HepG2 (cell line): ENCODE data around the gene BAHD1. TPM values are rescaled to one million over a fixed set of nuclear protein-coding genes. Genes with fewer than 3 reads are reported as not detected.

Experiments used
- ATAC-seq: fragments of 200-7000 bp; cut with Tn5 transposase; 3 replicates; pipeline ENCODE4 v1.9.1; 2020; ENCODE audit warnings: mild to moderate bottlenecking, moderate library complexity
- BruUV-seq: library from RNA; stranded (reverse); fragments of 400-500 nt; replicated peaks from 2 replicates; lab custom pipeline; 2021; lab: Mats Ljungman, UMichigan
- CTCF ChIA-PET: fragments of 300-600 bp; formaldehyde crosslinking; extraction: SDS; loops from one replicate; lab custom pipeline; 2021; ENCODE audit warnings: low total read pairs, inconsistent platforms, low intra/inter-chr PET ratio; lab: Yijun Ruan, JAX
- POLR2A ChIA-PET: fragments of 350-600 bp; sonication (Branson Sonifier 250); formaldehyde crosslinking; loops from one replicate; lab custom pipeline; 2020; ENCODE audit warnings: antibody characterized with exemption, inconsistent platforms; lab: Yijun Ruan, JAX
- DNase-seq: peaks from one replicate; pipeline ENCODE4 v3.0.0-alpha.2; 2015; ENCODE audit warnings: low spot score
- FAIRE-seq: peaks from 3 replicates; lab custom pipeline; 2011; peaks lifted over from hg19 to GRCh38; lab: Jason Lieb, UNC
- H2AFZ ChIP-seq: one replicate; pipeline ENCODE4 v1.6.1; 2011; ENCODE audit warnings: low read length, inconsistent platforms
- H3K27ac ChIP-seq: fragments of 300-600 bp; 3 replicates; pipeline ENCODE4 v1.8.0; 2011; ENCODE audit warnings: mixed run types, mild to moderate bottlenecking, mixed read lengths, low read length, inconsistent platforms; ENCODE audit not compliant: insufficient read depth; ENCODE audit errors: extremely low read length
- H3K27me3 ChIP-seq, 2 experiments: fragments of 200-600 bp in 1 of 2; 2 replicates in 1 of 2; 3 replicates in 1 of 2; pipeline versions ENCODE4 v1.6.0 to v1.8.0; 2011; ENCODE audit warnings: low read length in 2 of 2, mild to moderate bottlenecking in 2 of 2, moderate library complexity in 2 of 2, inconsistent platforms in 1 of 2; ENCODE audit not compliant: insufficient read depth in 2 of 2, control insufficient read depth in 1 of 2
- H3K36me3 ChIP-seq, 2 experiments: fragments of 200-600 bp in 1 of 2; replicated peaks in 1 of 2; 2 replicates in 1 of 2; 3 replicates in 1 of 2; pipeline versions ENCODE4 v1.5.1 to v1.8.0; 2011; ENCODE audit warnings: low read length in 2 of 2, inconsistent platforms in 1 of 2; ENCODE audit not compliant: insufficient read depth in 2 of 2, control insufficient read depth in 1 of 2
- H3K4me1 ChIP-seq: 2 replicates; pipeline ENCODE4 v1.5.1; 2012; ENCODE audit warnings: low read length, inconsistent platforms; ENCODE audit not compliant: insufficient read depth
- H3K4me2 ChIP-seq: 2 replicates; pipeline ENCODE4 v1.6.0; 2011; ENCODE audit warnings: low read depth, low read length, inconsistent platforms
- H3K4me3 ChIP-seq, 3 experiments: fragments of 200-600 bp in 1 of 3; sonication (generic), shearing (Covaris generic) in 1 of 3; replicated peaks in 1 of 3; 2 replicates each; pipeline ENCODE4 v1.5.1; 2011 to 2016; ENCODE audit warnings: low read length in 3 of 3, inconsistent platforms in 2 of 3, low read depth in 2 of 3, mild to moderate bottlenecking in 2 of 3, control low read depth in 1 of 3, mixed read lengths in 1 of 3; ENCODE audit not compliant: insufficient read depth in 1 of 3
- H3K79me2 ChIP-seq: one replicate; pipeline ENCODE4 v1.6.1; 2011; ENCODE audit warnings: low read length, inconsistent platforms; ENCODE audit not compliant: insufficient read depth
- H3K9ac ChIP-seq: 2 replicates; pipeline ENCODE4 v1.6.0; 2011; ENCODE audit warnings: mild to moderate bottlenecking, low read depth, low read length, inconsistent platforms; ENCODE audit not compliant: insufficient read depth
- H3K9me3 ChIP-seq: 2 replicates; pipeline ENCODE4 v1.5.1; 2012; ENCODE audit warnings: mild to moderate bottlenecking, low read length
- H4K20me1 ChIP-seq: 2 replicates; pipeline ENCODE4 v1.6.0; 2011; ENCODE audit warnings: inconsistent platforms, mild to moderate bottlenecking, low read length, moderate library complexity; ENCODE audit not compliant: insufficient read depth
- FOXO4 ChIP-seq: sonication (generic); formaldehyde crosslinking; conservative IDR thresholded peaks from 2 replicates; pipeline ENCODE4 v1.8.1; 2023; ENCODE audit warnings: missing genetic modification reagents
- KAT7 ChIP-seq: IDR thresholded peaks from 2 replicates; pipeline ENCODE4 v1.6.1; 2018; ENCODE audit warnings: borderline replicate concordance, missing compliant biosample characterization
- NPAS2 ChIP-seq: sonication (generic); formaldehyde crosslinking; IDR thresholded peaks from 2 replicates; pipeline ENCODE4 v1.8.0; 2022; ENCODE audit warnings: mild to moderate bottlenecking, missing genetic modification reagents, borderline replicate concordance
- RNF219 ChIP-seq: sonication (generic); formaldehyde crosslinking; IDR thresholded peaks from 2 replicates; pipeline ENCODE4 v1.5.0; 2020; ENCODE audit warnings: mild to moderate bottlenecking, missing genetic modification reagents
- SIN3B ChIP-seq: fragments of 150-350 bp; IDR thresholded peaks from 2 replicates; pipeline ENCODE4 v1.6.1; 2014; ENCODE audit warnings: low read length
- SMARCE1 ChIP-seq: fragments of 450-650 bp; IDR thresholded peaks from 2 replicates; pipeline ENCODE4 v1.6.1; 2017; ENCODE audit warnings: borderline replicate concordance
- TARDBP ChIP-seq: sonication (generic); formaldehyde crosslinking; IDR thresholded peaks from 2 replicates; pipeline ENCODE4 v1.8.0; 2022; ENCODE audit warnings: mild to moderate bottlenecking, missing genetic modification reagents
- TFDP2 ChIP-seq: sonication (generic); formaldehyde crosslinking; IDR thresholded peaks from 2 replicates; pipeline ENCODE4 v1.4.0; 2020; ENCODE audit warnings: missing genetic modification reagents
- ZBTB42 ChIP-seq: sonication (generic); formaldehyde crosslinking; IDR thresholded peaks from 2 replicates; pipeline ENCODE4 v1.5.0; 2020; ENCODE audit warnings: mild to moderate bottlenecking, missing genetic modification reagents
- ZNF879 ChIP-seq: sonication (generic); formaldehyde crosslinking; IDR thresholded peaks from 2 replicates; pipeline ENCODE4 v1.8.1; 2023; ENCODE audit warnings: missing genetic modification reagents
- WGBS: methylation state at CpG from one replicate; pipeline ENCODE4 v1.1.6; 2017; ENCODE audit warnings: low lambda C conversion rate; 5-methylcytosine and 5-hydroxymethylcytosine counted together
- in situ Hi-C: cut with HindIII; loops from 2 replicates; pipeline ENCODE4 v1.10.0; 2017; ENCODE audit warnings: low pct_unique_long_range_greater_than_20kb; ENCODE audit not compliant: extremely low pct_ligation_motif_present
- intact Hi-C: fragments of 100-400 bp; cut with micrococcal nuclease; formaldehyde crosslinking; loops from one replicate; pipeline ENCODE4 v1.10.0; 2022; ENCODE audit not compliant: unreplicated experiment
- polyA plus RNA-seq, 8 experiments: library from polyadenylated mRNA; depleted of rRNA in 3 of 8; stranded (reverse) in 7 of 8; unstranded in 1 of 8; fragments of >200 nt; fragmentation: Illumina TruSeq in 4 of 8; extraction: Trizol in 4 of 8; gene quantifications; 2 replicates each; pipeline versions ENCODE4 v1.2.1 to v1.2.3, GENCODE V29; 2011 to 2016; ENCODE audit warnings: low read depth in 4 of 8, missing spikeins in 1 of 8, mixed read lengths in 1 of 8; ENCODE audit not compliant: insufficient read depth in 1 of 8
- total RNA-seq, 5 experiments: library from RNA; depleted of rRNA; stranded (reverse); fragments of >200 nt; fragmentation: Illumina TruSeq; extraction: Trizol; gene quantifications; 2 replicates each; pipeline ENCODE4 v1.2.3, GENCODE V29; 2016; ENCODE audit warnings: low read depth in 1 of 5

Gene BAHD1
- total and polyA plus RNA-seq, 2 of the 13 experiments (the other 11 are each of a cell fraction or from before 2014, with no cell fraction given) = 3.3 to 8.7 TPM

GRCh38 chr15:40495516-40495915 lies 54.8 kb downstream of the BAHD1 start (continued):
- TF ChIP-seq TFDP2 (CRISPR knock-in tag) (no peak), FOXO4 (CRISPR knock-in tag) (no peak), TARDBP (no peak), ZBTB42 (CRISPR knock-in tag) (no peak), SIN3B (no peak), NPAS2 (no peak)

- DNase-seq = no peak
- no peak overlapping the region for H3K4me3 ChIP-seq
- no TSS peak for BruUV-seq
- H3K4me2 ChIP-seq = no peak overlapping the region
- H3K36me3 ChIP-seq = no peaks in the 10 kb centered on the region
- H3K4me1 ChIP-seq = no peaks in the 10 kb centered on the region
- H3K9me3 ChIP-seq = no peaks in the 10 kb centered on the region
- ATAC-seq = no peak
- in situ Hi-C loops = no loop called here
- intact Hi-C loops = no loop called here
- ChIA-PET POLR2A (no interaction called here), CTCF (no interaction called here)
- no peak overlapping the region for H3K27ac ChIP-seq
- H4K20me1 ChIP-seq = no peaks in the 10 kb centered on the region
- H3K79me2 ChIP-seq = no peaks in the 10 kb centered on the region
- H3K9ac ChIP-seq = no peak overlapping the region
- peaks cover 5 to 16% of the 10 kb centered on the region in 2 experiments; a peak in 2 of 5 replicates for H3K27me3 ChIP-seq
- TF ChIP-seq ZNF879 (CRISPR knock-in tag) (no peak), KAT7 (no peak), RNF219 (CRISPR knock-in tag) (no peak), SMARCE1 (no peak)
- H2AFZ ChIP-seq = no peak overlapping the region
- WGBS = 9% methylated on average over 5 of the region's 5 CpGs
- FAIRE-seq = no peak
These were observed 57.7 kb downstream of the BAHD1 start for GRCh38 chr15:40498418-40498817.
